Gastroesophageal sphincter (tissue), 4 donors: ENCODE data around the gene GRID1. TPM values are rescaled to one million over a fixed set of nuclear protein-coding genes. Genes with fewer than 3 reads are reported as not detected.

Experiments
- ATAC-seq: fragments of 150-250 bp; one replicate; pipeline ENCODE4 v1.9.1; 2016; ENCODE audit warnings: mild to moderate bottlenecking, moderate library complexity
- H3K27ac ChIP-seq, 4 donors: fragments of 200-600 bp; sonication (generic) in 3 of 4; 1 replicate in 3 of 4; 2 replicates in 1 of 4; pipeline ENCODE4 v1.5.1; 2016 to 2019
- H3K27me3 ChIP-seq: fragments of 200-600 bp; sonication (generic); one replicate; pipeline ENCODE4 v1.5.1; 2019
- H3K36me3 ChIP-seq, 2 donors: fragments of 200-600 bp; sonication (generic); one replicate each; pipeline ENCODE4 v1.5.1; 2019; ENCODE audit warnings: control low read depth in 1 of 2
- H3K4me1 ChIP-seq, 3 donors: fragments of 200-600 bp; sonication (generic); 1 replicate in 2 of 3; 2 replicates in 1 of 3; pipeline ENCODE4 v1.5.1; 2016 to 2019; ENCODE audit warnings: control low read depth in 2 of 3
- H3K4me3 ChIP-seq, 2 donors: fragments of 200-600 bp; sonication (generic); one replicate each; pipeline ENCODE4 v1.5.1; 2019; ENCODE audit warnings: mild to moderate bottlenecking in 1 of 2, moderate library complexity in 1 of 2
- H3K9me3 ChIP-seq, 3 donors: fragments of 200-600 bp; sonication (generic); one replicate each; pipeline ENCODE4 v1.5.1; 2017 to 2019; ENCODE audit warnings: control low read depth in 2 of 3
- CTCF ChIP-seq, 4 experiments: fragments of 200-600 bp in 2 of 4; fragments of 450-650 bp in 2 of 4; sonication (generic) in 1 of 4; IDR thresholded peaks; one replicate each; pipeline ENCODE4 v1.5.1; 2017 to 2019; ENCODE audit warnings: antibody characterized with exemption in 4 of 4, mild to moderate bottlenecking in 2 of 4, moderate library complexity in 2 of 4
- EP300 ChIP-seq: sonication (generic); formaldehyde crosslinking; IDR thresholded peaks from one replicate; pipeline ENCODE4 v1.6.1; 2017; ENCODE audit warnings: antibody characterized with exemption, mild to moderate bottlenecking
- POLR2A ChIP-seq, 2 donors: fragments of 450-650 bp; IDR thresholded peaks; one replicate each; pipeline ENCODE4 v1.6.1; 2017; ENCODE audit warnings: antibody characterized with exemption in 2 of 2, mild to moderate bottlenecking in 2 of 2, moderate library complexity in 1 of 2
- POLR2AphosphoS5 ChIP-seq: sonication (generic); formaldehyde crosslinking; IDR thresholded peaks from one replicate; pipeline ENCODE4 v1.6.1; 2017; ENCODE audit warnings: antibody characterized with exemption
- WGBS, 2 donors: methylation state at CpG; one replicate each; pipeline ENCODE4 v1.1.5; 2018; ENCODE audit warnings: low coverage in 1 of 2; 5-methylcytosine and 5-hydroxymethylcytosine counted together
- total RNA-seq, 4 donors: library from RNA; depleted of rRNA; stranded (reverse); fragments of >200 nt; gene quantifications; one replicate each; pipeline ENCODE4 v1.1.0, GENCODE V29; 2016

GRID1 gene
- total RNA-seq, 4 donors from 2014 or later, result 1.2 to 2.7 (median 1.7) TPM

GRCh38 chr10:86327954-86328725, 38.5 kb downstream of the GRID1 start:
- no peak for ATAC-seq
- Histone ChIP-seq H3K4me3 (no peak overlapping the region), H3K27ac (no peak overlapping the region), H3K4me1 (no peaks in the 10 kb centered on the region), H3K27me3 (peaks cover 8% of the 10 kb centered on the region), H3K9me3 (no peaks in the 10 kb centered on the region), H3K36me3 (no peaks in the 10 kb centered on the region)
- 57 to 67% methylated on average over 7 of the region's 7 CpGs for WGBS, 2 donors
- TF ChIP-seq POLR2AphosphoS5, result no peak
- TF ChIP-seq CTCF (IDR thresholded peaks at IDR 0.05), result no peak
- no peak for TF ChIP-seq EP300
- no peak for TF ChIP-seq POLR2A (IDR thresholded peaks at IDR 0.05)

- Histone ChIP-seq H3K36me3 (no peaks in the 10 kb centered on the region), H3K27ac (no peak overlapping the region), H3K27me3 (peaks cover 16% of the 10 kb centered on the region), H3K4me3 (no peak overlapping the region), H3K4me1 (no peaks in the 10 kb centered on the region), H3K9me3 (no peaks in the 10 kb centered on the region)
- no peak for ATAC-seq
- no peak for TF ChIP-seq POLR2AphosphoS5
- no peak for TF ChIP-seq EP300
- no peak for TF ChIP-seq CTCF (IDR thresholded peaks at IDR 0.05)
- no peak for TF ChIP-seq POLR2A (IDR thresholded peaks at IDR 0.05)
- WGBS, 2 donors, result 63 to 80% methylated on average over 5 of the region's 5 CpGs
These were observed 41.4 kb downstream of the GRID1 start for GRCh38 chr10:86325158-86325557.

GRCh38 chr10:86321568-86321967, 45.0 kb downstream of the GRID1 start:
- 78% methylated on average over 5 of the region's 5 CpGs; no CpG with 5 or more reads in 1 of the 2 donors for WGBS, 2 donors
- H3K27ac ChIP-seq, result no peak overlapping the region
- no peaks in the 10 kb centered on the region for H3K4me1 ChIP-seq

GRCh38 chr10:86319676-86320075, 46.9 kb downstream of the GRID1 start:
- ATAC-seq, result no peak
- Histone ChIP-seq H3K36me3 (no peaks in the 10 kb centered on the region), H3K27me3 (peaks cover 30% of the 10 kb centered on the region), H3K4me1 (no peaks in the 10 kb centered on the region), H3K4me3 (no peak overlapping the region), H3K27ac (no peak overlapping the region), H3K9me3 (no peaks in the 10 kb centered on the region)
- TF ChIP-seq POLR2A (IDR thresholded peaks at IDR 0.05), result no peak
- TF ChIP-seq CTCF (IDR thresholded peaks at IDR 0.05), result no peak
- TF ChIP-seq EP300, result no peak
- no peak for TF ChIP-seq POLR2AphosphoS5
- 69% methylated on average over 2 of the region's 4 CpGs; no CpG with 5 or more reads in 1 of the 2 donors for WGBS, 2 donors

More at GRCh38 chr10:86321568-86321967, 45.0 kb downstream of the GRID1 start:
- Histone ChIP-seq H3K27me3 (peaks cover 30% of the 10 kb centered on the region), H3K9me3 (no peaks in the 10 kb centered on the region), H3K36me3 (no peaks in the 10 kb centered on the region), H3K4me3 (no peak overlapping the region)
- no peak for ATAC-seq
- no peak for TF ChIP-seq CTCF (IDR thresholded peaks at IDR 0.05)
- no peak for TF ChIP-seq EP300
- no peak for TF ChIP-seq POLR2AphosphoS5
- TF ChIP-seq POLR2A (IDR thresholded peaks at IDR 0.05), result no peak
